Measurements from ENCODE around the gene ZNF354C.

Gene ZNF354C

DNA sequence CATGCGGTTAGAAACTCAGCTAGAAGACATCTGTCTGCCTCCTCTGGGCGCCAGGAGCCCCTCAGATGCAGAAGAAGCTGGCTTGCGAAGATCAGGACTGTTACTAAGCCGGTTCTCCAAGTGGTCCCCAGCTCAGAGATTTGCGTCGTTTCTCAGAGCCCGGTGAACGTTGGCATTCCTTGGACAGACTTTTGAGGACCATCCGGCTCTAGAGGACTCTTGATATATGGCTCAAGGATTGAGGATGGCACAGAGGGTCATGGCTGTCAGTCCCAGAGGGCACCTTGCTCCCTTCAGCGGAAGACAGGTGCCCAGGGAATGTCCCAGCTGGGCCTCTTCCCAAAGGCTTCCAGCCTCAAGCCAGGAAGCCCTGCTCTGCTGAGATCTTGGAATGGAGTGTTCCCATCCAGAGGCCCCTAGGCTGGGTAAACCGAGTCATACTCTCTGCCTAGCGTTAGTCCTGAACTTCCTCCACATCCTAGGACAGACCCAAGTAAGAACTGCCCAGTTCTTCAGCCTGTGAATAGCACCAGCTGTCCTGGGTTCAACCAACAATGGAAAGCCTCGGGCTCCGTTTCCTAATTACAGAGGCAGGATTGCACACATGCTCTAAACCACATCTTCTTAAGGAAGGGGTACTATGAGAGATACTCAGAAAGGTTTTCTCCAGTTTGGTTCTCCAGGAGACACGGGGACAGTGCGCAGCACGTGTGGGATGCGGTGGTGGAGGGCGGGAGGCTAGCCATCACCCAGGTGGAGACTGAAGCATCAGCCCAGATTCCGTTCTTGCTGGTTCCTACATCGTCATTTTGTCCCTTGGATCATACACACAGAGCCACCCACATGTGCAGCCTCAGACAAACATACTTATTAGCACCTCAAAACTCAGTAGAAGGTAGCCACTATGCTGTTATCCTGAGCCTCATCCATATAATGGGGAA, 51.4 kb downstream of the ZNF354C start:
- H3K4me3 ChIP-seq (ENCODE audit: low read length): no peak overlapping the region
- no peaks in the 10 kb centered on the region for H3K4me1 ChIP-seq (ENCODE audit: control insufficient read depth, low read depth, low read length)
- no peak overlapping the region for H3K9ac ChIP-seq (ENCODE audit: low read length)
- H2BK120ac ChIP-seq (ENCODE audit: low read depth, low read length): no peak overlapping the region
- no peak overlapping the region for H3K23ac ChIP-seq (ENCODE audit: low read length)
- DNase-seq: no peak
- no peak overlapping the region for H3K4me2 ChIP-seq (ENCODE audit: low read length)
- H3K36me3 ChIP-seq (ENCODE audit: control insufficient read depth, insufficient read depth, low read length): no peaks in the 10 kb centered on the region
- H4K8ac ChIP-seq (ENCODE audit: low read depth, low read length): no peak overlapping the region
- H3K79me2 ChIP-seq (ENCODE audit: control insufficient read depth, insufficient read depth, low read length): no peaks in the 10 kb centered on the region
- no CpG with 5 or more reads among the region's 21 CpGs for WGBS (ENCODE audit: extremely low coverage, insufficient coverage, low lambda C conversion rate)
- no peak overlapping the region for H4K5ac ChIP-seq (ENCODE audit: low read length)
- H3K79me1 ChIP-seq (ENCODE audit: low read length): no peaks in the 10 kb centered on the region
- H3K27ac ChIP-seq (ENCODE audit: low read depth, low read length): no peak overlapping the region
- no peak overlapping the region for H2AK5ac ChIP-seq (ENCODE audit: low read length)
- H3K56ac ChIP-seq (ENCODE audit: low read length): no peak overlapping the region
- no peaks in the 10 kb centered on the region for H3K27me3 ChIP-seq (ENCODE audit: insufficient read depth, low read length, poor library complexity)
- no peak overlapping the region for H2BK15ac ChIP-seq (replicated peaks; ENCODE audit: low read depth)
- H3K18ac ChIP-seq (ENCODE audit: low read length): no peak overlapping the region
- no peak overlapping the region for H2BK5ac ChIP-seq (ENCODE audit: low read length)
- no peak overlapping the region for H3K4ac ChIP-seq (ENCODE audit: low read depth, low read length)

DNA sequence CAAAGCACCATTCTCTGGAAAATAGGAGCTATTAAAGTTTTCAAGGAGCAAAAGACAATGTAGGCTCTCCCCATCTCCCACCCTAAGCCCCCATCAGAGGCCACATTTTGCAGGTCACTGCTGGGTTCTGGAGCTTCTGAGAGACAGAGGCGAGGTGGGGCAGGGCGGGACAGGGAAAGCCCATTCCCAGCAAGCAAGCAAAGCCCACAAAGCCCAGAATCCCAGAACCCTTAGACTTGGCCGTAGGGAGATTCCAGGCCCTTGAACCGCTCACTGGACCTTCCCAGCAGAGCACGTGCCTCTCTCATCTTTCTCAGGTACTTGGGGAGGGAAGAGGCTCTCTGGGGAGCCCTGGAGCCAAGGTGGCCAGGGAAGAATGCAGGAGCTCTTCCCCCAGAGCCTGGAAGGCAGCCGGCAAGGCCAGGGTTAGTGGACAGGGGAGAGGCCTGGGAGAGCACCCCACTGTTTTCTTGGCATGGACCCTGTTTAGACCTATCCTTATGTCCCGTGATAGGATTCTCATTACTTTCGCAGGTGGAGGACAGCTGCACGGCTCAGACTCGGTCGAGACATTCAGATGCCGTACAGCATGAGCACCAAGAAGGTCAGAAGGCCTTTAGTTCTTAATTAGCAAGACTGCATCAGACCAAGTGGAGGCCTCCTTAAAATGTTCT, 52.4 kb downstream of the ZNF354C start:
- Histone ChIP-seq H2BK5ac (ENCODE audit: low read length) (no peak overlapping the region), H2AK5ac (ENCODE audit: low read length) (no peak overlapping the region), H3K23ac (ENCODE audit: low read length) (no peak overlapping the region), H3K36me3 (ENCODE audit: control insufficient read depth, insufficient read depth, low read length) (no peaks in the 10 kb centered on the region), H3K79me1 (ENCODE audit: low read length) (no peaks in the 10 kb centered on the region), H2BK15ac (replicated peaks; ENCODE audit: low read depth) (no peak overlapping the region), H4K5ac (ENCODE audit: low read length) (no peak overlapping the region), H3K4ac (ENCODE audit: low read depth, low read length) (no peak overlapping the region), H3K56ac (ENCODE audit: low read length) (no peak overlapping the region), H3K79me2 (ENCODE audit: control insufficient read depth, insufficient read depth, low read length) (no peaks in the 10 kb centered on the region), H3K4me1 (ENCODE audit: control insufficient read depth, low read depth, low read length) (no peaks in the 10 kb centered on the region), H3K4me2 (ENCODE audit: low read length) (no peak overlapping the region), H3K9ac (ENCODE audit: low read length) (no peak overlapping the region), H4K8ac (ENCODE audit: low read depth, low read length) (no peak overlapping the region), H3K27ac (ENCODE audit: low read depth, low read length) (no peak overlapping the region), H3K27me3 (ENCODE audit: insufficient read depth, low read length, poor library complexity) (no peaks in the 10 kb centered on the region), H2BK120ac (ENCODE audit: low read depth, low read length) (no peak overlapping the region), H3K18ac (ENCODE audit: low read length) (no peak overlapping the region), H3K4me3 (ENCODE audit: low read length) (no peak overlapping the region)
- DNase-seq: no peak
- WGBS (ENCODE audit: extremely low coverage, insufficient coverage, low lambda C conversion rate): no CpG with 5 or more reads among the region's 12 CpGs

DNA sequence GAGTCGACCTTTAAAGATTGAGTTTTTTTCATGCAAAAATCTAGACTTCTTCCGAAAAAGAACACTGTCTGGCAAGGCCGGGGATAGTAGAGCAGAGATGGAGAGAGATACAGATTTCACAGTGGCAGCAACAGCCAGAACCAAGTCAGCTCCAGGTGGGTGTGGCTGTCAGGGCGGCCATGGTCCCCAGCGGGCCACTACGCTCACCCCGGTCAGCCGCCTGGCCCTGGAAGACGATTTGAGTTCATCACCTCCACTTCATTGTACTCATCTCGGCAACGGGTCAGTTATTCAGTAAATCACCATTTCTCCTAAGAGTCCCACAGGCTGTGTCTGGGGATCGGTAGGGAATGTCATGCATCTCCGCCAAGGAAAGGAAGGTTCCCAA, 53.0 kb downstream of the ZNF354C start:
- H3K36me3 ChIP-seq (ENCODE audit: control insufficient read depth, insufficient read depth, low read length): no peaks in the 10 kb centered on the region
- H3K4me3 ChIP-seq (ENCODE audit: low read length): no peak overlapping the region
- no peak overlapping the region for H4K8ac ChIP-seq (ENCODE audit: low read depth, low read length)
- H3K9ac ChIP-seq (ENCODE audit: low read length): no peak overlapping the region
- no peak overlapping the region for H2AK5ac ChIP-seq (ENCODE audit: low read length)
- no peak overlapping the region for H3K27ac ChIP-seq (ENCODE audit: low read depth, low read length)
- H3K23ac ChIP-seq (ENCODE audit: low read length): no peak overlapping the region
- no CpG with 5 or more reads among the region's 13 CpGs for WGBS (ENCODE audit: extremely low coverage, insufficient coverage, low lambda C conversion rate)
- no peak overlapping the region for H3K4ac ChIP-seq (ENCODE audit: low read depth, low read length)
- no peak overlapping the region for H4K5ac ChIP-seq (ENCODE audit: low read length)
- H3K27me3 ChIP-seq (ENCODE audit: insufficient read depth, low read length, poor library complexity): no peaks in the 10 kb centered on the region
- DNase-seq: no peak
- no peak overlapping the region for H3K4me2 ChIP-seq (ENCODE audit: low read length)
- no peak overlapping the region for H2BK5ac ChIP-seq (ENCODE audit: low read length)
- no peak overlapping the region for H2BK120ac ChIP-seq (ENCODE audit: low read depth, low read length)
- H3K18ac ChIP-seq (ENCODE audit: low read length): no peak overlapping the region
- H3K4me1 ChIP-seq (ENCODE audit: control insufficient read depth, low read depth, low read length): no peaks in the 10 kb centered on the region
- no peak overlapping the region for H3K56ac ChIP-seq (ENCODE audit: low read length)
- no peaks in the 10 kb centered on the region for H3K79me1 ChIP-seq (ENCODE audit: low read length)
- no peak overlapping the region for H2BK15ac ChIP-seq (replicated peaks; ENCODE audit: low read depth)
- H3K79me2 ChIP-seq (ENCODE audit: control insufficient read depth, insufficient read depth, low read length): no peaks in the 10 kb centered on the region

DNA sequence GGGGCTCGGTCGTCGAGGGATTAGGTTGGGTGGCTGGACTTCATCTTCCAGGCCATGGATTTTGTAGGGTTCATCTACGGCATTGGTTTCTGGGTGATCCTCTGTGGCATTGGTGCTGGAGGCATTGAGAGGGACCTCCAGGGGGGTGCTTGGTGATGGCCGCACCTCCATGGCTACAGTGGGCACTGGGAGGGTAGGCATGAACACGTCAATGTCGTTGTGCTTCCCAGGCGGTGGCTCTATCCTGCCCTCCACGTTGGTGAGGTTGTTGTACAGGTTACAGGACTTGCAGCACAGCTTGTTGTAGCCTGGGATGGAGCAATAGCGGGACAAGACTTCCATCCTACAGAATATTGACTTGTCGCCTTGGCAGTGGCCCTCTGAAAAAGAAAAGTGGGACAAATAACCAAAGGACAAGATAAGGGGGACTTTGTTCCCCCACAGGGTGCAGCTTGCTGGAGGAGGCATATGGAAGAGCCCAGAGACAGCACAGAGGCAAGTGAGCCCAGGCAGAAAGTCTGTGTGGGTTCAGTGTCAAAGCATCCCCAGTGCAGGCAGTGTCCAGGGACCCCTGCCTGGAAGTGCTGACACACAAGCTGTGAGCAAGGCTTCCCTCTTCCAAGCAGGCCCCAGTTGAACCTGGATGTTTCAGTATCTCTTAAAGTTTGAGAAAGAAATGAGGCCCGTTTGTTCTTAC, 53.9 kb downstream of the ZNF354C start:
- no peaks in the 10 kb centered on the region for H3K4me1 ChIP-seq (ENCODE audit: control insufficient read depth, low read depth, low read length)
- H3K4me3 ChIP-seq (ENCODE audit: low read length): no peak overlapping the region
- no peaks in the 10 kb centered on the region for H3K36me3 ChIP-seq (ENCODE audit: control insufficient read depth, insufficient read depth, low read length)
- H2BK5ac ChIP-seq (ENCODE audit: low read length): no peak overlapping the region
- no peak overlapping the region for H2AK5ac ChIP-seq (ENCODE audit: low read length)
- H3K4me2 ChIP-seq (ENCODE audit: low read length): no peak overlapping the region
- H4K8ac ChIP-seq (ENCODE audit: low read depth, low read length): no peak overlapping the region
- no peak for DNase-seq
- no peak overlapping the region for H3K9ac ChIP-seq (ENCODE audit: low read length)
- H3K27me3 ChIP-seq (ENCODE audit: insufficient read depth, low read length, poor library complexity): no peaks in the 10 kb centered on the region
- no peak overlapping the region for H3K27ac ChIP-seq (ENCODE audit: low read depth, low read length)
- no peaks in the 10 kb centered on the region for H3K79me2 ChIP-seq (ENCODE audit: control insufficient read depth, insufficient read depth, low read length)
- no peak overlapping the region for H3K18ac ChIP-seq (ENCODE audit: low read length)
- H2BK120ac ChIP-seq (ENCODE audit: low read depth, low read length): no peak overlapping the region
- WGBS (ENCODE audit: extremely low coverage, insufficient coverage, low lambda C conversion rate): no CpG with 5 or more reads among the region's 12 CpGs
- H3K56ac ChIP-seq (ENCODE audit: low read length): no peak overlapping the region
- no peak overlapping the region for H3K23ac ChIP-seq (ENCODE audit: low read length)
- no peak overlapping the region for H3K4ac ChIP-seq (ENCODE audit: low read depth, low read length)
- H4K5ac ChIP-seq (ENCODE audit: low read length): no peak overlapping the region
- H2BK15ac ChIP-seq (replicated peaks; ENCODE audit: low read depth): no peak overlapping the region
- no peaks in the 10 kb centered on the region for H3K79me1 ChIP-seq (ENCODE audit: low read length)

DNA sequence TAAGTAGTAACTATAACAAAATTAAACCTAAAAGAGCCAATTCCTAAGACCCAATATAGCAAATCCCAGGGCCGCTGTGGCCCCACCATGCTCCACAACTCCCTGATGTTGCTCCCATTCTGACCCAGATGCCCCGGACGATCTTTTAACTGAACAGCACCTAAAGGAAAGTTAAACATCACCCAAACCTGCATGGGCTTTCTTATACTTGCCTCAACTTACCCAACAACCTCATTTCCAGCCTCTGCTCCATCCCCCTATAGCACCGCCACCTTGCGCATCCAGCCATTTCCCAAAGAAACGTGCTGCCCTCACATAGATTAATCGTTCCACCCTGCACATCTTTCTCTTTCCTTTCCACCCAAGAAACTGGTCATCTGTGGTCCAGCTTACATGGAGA, 54.6 kb downstream of the ZNF354C start:
- Histone ChIP-seq H3K4me1 (ENCODE audit: control insufficient read depth, low read depth, low read length) (no peaks in the 10 kb centered on the region), H3K27me3 (ENCODE audit: insufficient read depth, low read length, poor library complexity) (no peaks in the 10 kb centered on the region), H3K79me1 (ENCODE audit: low read length) (no peaks in the 10 kb centered on the region), H2BK15ac (replicated peaks; ENCODE audit: low read depth) (no peak overlapping the region), H3K4ac (ENCODE audit: low read depth, low read length) (no peak overlapping the region), H3K56ac (ENCODE audit: low read length) (no peak overlapping the region), H3K4me3 (ENCODE audit: low read length) (no peak overlapping the region), H3K9ac (ENCODE audit: low read length) (no peak overlapping the region), H2AK5ac (ENCODE audit: low read length) (no peak overlapping the region), H3K27ac (ENCODE audit: low read depth, low read length) (no peak overlapping the region), H3K4me2 (ENCODE audit: low read length) (no peak overlapping the region), H4K5ac (ENCODE audit: low read length) (no peak overlapping the region), H3K36me3 (ENCODE audit: control insufficient read depth, insufficient read depth, low read length) (no peaks in the 10 kb centered on the region), H2BK5ac (ENCODE audit: low read length) (no peak overlapping the region), H3K23ac (ENCODE audit: low read length) (no peak overlapping the region), H4K8ac (ENCODE audit: low read depth, low read length) (no peak overlapping the region), H3K79me2 (ENCODE audit: control insufficient read depth, insufficient read depth, low read length) (no peaks in the 10 kb centered on the region), H3K18ac (ENCODE audit: low read length) (no peak overlapping the region), H2BK120ac (ENCODE audit: low read depth, low read length) (no peak overlapping the region)
- no peak for DNase-seq
- WGBS (ENCODE audit: extremely low coverage, insufficient coverage, low lambda C conversion rate): no CpG with 5 or more reads among the region's 7 CpGs
